CD1c-positive myeloid dendritic cell (primary cell): Measurements from ENCODE around the gene CARHSP1.
"Not testable (repeated sequence)": the region's sequence is repeated elsewhere in the genome, so short reads cannot be mapped to it uniquely, and the experiment has no call there.

Experiments
- DNase-seq: peaks from one replicate; pipeline ENCODE4 v3.0.0-alpha.2; 2016; ENCODE audit errors: extremely low spot score

CARHSP1 gene

GRCh38 chr16:8872071-8872470 is 3.3 kb upstream of the CARHSP1 start:
- DNase-seq, result no peak

DNA sequence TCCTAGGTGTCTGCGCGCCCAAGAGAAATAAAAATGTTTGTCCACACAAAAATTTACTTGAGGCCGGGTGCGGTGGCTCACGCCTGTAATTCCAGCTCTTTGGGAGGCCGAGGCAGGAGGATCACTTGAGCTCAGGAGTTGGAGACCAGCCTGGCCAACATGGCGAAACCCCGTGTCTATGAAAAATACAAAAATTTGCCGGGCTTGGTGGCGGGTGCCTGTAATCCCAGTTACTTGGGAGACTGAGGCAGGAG is 1.1 kb upstream of the CARHSP1 start:
- DNase-seq, result not testable (repeated sequence)

DNA sequence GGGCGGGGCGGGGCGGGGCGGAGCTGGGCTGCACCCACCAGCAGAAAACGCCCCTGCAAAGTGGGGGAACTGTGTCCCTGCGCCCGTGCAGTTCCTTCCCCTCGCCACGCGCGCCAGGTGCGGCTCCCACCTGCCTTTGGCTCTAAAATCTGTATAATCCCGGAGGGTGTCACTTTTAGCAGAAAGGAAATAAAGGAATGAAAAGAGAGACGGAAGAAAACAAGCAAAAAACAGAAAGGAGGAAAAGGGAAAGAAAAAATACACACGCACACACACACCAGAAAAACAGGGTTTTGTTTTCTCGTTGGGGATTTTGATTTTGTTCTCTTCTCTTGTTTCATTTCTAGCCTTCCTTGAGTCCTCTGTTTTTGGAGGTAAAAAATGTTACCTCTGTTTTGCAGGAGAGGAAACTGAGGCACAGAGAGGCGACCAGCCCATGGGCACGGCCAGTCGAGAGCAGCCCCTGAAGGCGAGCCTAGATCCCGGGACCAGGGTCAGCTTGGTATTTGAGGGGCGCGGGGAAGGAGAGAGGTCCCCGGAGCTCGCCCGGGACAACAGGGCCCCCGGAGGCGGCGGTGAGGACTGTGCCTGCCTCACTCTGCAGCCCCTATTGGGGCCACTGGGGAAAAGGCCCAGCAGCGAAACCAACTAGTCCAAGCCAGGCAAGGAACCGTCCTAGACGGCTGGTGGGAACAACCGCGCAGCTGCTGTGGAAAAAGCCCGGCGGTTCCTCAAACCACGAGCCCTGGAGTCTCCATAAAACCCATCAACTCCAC is 594 bp upstream of the CARHSP1 start:
- no peak for DNase-seq

- DNase-seq, result no peak
These were observed 832 bp downstream of the CARHSP1 start for GRCh38 chr16:8867932-8868415.

- no peak for DNase-seq
These were observed 1.4 kb downstream of the CARHSP1 start for GRCh38 chr16:8867216-8867931.

DNA sequence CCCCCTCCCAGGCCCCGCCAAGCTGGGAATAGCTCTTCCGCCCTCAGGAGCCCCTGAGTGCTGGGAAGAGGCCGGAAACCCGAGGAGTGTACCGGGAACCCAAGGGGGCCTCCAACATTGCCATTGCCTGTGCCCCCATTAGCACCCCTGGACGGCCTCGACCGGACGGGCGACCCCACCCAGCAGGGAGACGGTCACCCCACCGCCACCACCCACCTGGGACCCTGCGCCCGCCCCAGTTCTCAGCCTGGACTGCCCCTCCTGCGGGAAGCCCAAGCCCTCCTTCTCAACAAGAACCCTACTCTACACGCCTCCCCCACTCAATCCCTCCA is 2.0 kb downstream of the CARHSP1 start:
- DNase-seq, result no peak

DNA sequence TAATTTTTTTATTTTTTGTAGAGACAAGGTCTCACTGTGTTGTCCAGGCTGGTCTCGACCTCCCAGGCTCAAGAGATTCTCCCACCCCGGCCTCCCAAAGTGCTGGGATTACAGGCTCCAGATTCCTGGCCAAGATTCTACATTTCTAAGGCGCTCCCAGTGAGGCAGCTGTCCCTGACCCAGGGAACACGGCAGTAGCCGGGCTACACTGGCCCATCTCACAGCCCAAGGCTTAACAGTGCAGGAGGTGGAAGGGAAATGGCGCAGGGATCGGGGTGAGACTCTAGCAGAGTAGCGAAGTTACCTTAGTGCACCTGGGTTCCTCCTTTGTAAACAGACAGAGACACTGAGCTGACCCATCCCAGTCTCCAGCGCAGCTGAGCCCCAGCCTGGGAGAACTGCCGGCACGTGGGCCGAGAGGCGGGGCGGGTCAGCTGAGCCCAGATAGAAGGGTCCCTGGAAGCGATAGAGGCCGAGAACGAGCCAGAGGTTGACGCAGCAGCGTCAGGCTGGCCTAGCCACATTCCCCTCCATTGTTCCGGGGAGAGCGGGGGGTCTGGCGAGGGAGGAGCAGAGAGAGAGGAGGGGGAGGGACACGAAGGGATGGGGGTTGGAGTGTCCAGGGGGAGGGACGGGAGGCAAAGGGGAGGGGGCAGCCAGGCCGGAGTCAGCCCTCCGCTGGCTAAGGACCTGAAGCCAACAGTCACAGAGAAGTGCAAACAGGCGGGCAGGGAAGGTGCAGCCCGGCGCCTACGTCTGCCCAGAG is 2.5 kb downstream of the CARHSP1 start:
- DNase-seq, result no peak

- DNase-seq, result no peak
These were observed 3.5 kb downstream of the CARHSP1 start for GRCh38 chr16:8865145-8865882.

- no peak for DNase-seq
These were observed 4.2 kb downstream of the CARHSP1 start for GRCh38 chr16:8864480-8865110.

DNA sequence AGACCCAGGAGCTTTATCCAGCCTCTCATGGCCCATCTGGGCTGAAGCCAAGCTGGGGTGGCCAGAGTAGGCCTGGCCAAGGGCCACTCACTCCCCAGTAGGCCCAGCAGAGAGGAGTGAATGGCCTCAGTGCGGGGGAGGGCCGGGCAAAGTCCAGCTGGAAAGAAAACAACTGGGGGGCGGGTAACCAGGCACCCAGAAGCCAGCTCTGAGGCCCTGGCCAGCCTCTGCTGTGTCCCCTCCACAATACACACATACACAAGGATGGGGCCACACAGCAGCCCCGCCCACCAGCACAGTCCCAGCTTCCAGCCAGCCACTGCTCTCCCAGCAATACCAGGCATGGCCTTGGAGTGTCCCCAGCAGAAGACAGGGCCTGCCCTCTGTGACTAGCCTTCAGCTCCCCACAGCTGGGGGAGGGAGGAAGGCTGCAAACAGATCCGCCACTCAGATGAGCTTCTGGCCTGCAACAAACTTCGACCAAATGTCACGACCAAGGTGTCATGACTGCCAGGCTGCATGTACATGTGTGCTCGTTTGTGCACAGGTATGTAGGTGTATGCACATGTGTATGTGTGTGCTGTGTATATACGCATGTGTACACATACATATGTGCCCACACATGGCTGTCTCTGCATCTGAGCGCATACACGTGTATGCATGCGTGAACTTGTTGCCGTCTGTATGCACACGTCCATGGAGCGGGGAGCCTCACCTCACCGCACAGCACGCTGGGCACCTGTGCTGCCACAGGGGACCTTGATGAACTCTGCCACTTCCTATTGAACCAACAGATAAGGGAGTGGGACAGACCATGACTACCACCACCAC is 5.0 kb downstream of the CARHSP1 start:
- DNase-seq, result no peak

- no peak for DNase-seq
These were observed 6.3 kb downstream of the CARHSP1 start for GRCh38 chr16:8862309-8863130.

DNA sequence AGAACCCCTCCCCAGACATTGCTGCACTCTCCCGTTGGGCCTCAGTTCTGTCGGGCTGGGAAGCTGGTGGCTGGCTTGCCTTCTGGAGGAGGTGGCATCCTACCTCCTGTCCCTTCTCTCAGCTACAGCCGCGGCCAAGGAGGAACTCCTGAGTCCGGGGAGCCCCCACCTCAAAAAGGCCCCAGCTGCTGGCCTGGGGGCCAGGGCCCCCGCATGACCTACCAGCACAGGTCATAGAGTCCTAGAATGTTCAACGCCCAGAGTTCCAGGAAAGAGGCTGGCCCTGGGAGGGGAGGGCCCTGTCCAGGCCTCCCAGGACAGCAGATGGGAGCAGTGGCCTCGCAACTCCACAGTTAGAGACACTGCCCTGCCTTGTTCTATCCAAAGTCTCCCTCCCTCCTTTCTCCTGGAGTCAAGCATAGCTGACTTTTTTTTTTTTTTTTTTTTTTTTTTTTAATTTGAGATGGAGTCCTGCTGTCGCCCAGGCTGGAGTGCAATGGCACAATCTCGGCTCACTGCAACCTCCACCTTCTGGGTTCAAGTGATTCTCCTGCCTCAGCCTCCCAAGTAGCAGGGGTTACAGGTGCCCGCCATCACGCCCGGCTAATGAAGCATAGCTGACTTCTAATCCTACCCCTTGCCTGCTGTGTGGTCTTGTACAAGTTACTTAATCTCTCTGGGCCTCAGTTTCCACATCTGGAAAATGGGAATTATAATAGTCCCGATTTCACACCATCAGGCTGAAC is 7.1 kb downstream of the CARHSP1 start:
- no peak for DNase-seq

DNA sequence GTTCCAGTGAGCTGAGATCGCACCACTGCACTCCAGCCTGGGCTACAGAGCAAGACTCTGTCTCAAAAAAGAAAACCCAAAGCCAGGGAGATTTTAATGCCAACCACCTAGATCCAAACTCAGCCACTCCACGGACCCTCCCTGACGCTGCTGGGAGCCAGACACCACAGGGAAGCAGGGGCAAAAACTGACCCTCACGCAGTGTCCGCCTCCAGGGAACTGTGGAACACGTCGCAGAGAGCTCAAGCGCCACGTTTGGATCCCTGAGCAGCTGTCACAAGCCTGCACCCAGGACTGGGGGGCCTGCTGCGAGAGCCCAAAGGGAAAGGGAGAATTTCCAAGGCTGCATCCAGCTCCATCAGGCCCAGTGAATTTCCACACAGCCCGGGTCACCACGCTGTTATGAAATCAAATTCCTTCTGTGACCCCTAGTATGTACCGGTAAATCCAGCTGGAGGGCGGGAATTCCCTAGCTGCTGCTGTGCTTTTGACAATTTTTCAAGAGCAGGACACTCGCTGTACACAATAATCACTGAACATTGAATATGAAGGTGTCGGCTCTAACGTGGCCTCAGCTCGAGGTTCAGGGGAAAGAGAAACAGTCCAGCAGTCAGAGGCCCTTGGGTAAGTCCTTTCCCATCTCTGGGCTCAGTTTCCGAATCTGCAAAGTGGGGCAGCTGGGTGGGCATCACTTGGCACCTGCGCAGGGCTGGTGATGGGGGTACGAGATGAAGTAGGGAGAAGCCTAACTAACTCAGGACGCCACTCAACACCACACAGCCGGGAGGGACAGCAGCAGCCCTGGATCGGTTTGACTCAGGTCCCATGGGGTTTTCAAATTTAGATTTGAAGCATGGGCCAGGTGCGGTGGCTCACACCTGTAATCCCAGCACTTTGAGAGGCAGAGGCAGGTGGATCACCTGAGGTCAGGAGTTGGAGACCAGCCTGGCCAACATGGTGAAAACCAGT is 8.6 kb downstream of the CARHSP1 start:
- DNase-seq, result no peak

GRCh38 chr16:8858994-8859912 is 9.6 kb downstream of the CARHSP1 start:
- DNase-seq, result no peak

- DNase-seq, result no peak
These were observed 12.8 kb downstream of the CARHSP1 start for GRCh38 chr16:8855972-8856371.

- DNase-seq, result no peak
These were observed 13.6 kb downstream of the CARHSP1 start for GRCh38 chr16:8855051-8855786.
